Measurements from ENCODE around the gene CERK. TPM values are rescaled to one million over a fixed set of nuclear protein-coding genes. Genes with fewer than 3 reads are reported as not detected.
A peak's percentile ranks its signal among the peaks of the same experiment; 100 is the strongest.

The CERK gene
- total and polyA plus RNA-seq, 2 of the 13 experiments (the other 11 are each of a cell fraction or from before 2014, with no cell fraction given): 40.3 to 41.9 TPM

- TF ChIP-seq ZXDC (CRISPR knock-in tag; IDR thresholded peaks at IDR 0.05) (peak; percentile 81; the same call in 1 of the 2 replicates), ZNF761 (CRISPR knock-in tag; conservative IDR thresholded peaks at IDR 0.05) (0 out of 2 replicates have a peak, but pooled peaks have one; percentile 52), MEF2D (CRISPR knock-in tag; IDR thresholded peaks at IDR 0.05) (no peak), ZNF407 (CRISPR knock-in tag; IDR thresholded peaks at IDR 0.05; ENCODE audit: not compliant biosample characterization) (no peak), PCBP1 (IDR thresholded peaks at IDR 0.05; ENCODE audit: borderline replicate concordance, low read depth, low read length) (no peak), ZNF710 (CRISPR knock-in tag; IDR thresholded peaks at IDR 0.05; ENCODE audit: borderline replicate concordance) (no peak), POGZ (CRISPR knock-in tag; IDR thresholded peaks at IDR 0.05) (no peak), DZIP1 (CRISPR knock-in tag; IDR thresholded peaks at IDR 0.05) (no peak), CHCHD3 (CRISPR knock-in tag; IDR thresholded peaks at IDR 0.05) (no peak), FOXJ3 (CRISPR knock-in tag; IDR thresholded peaks at IDR 0.05; ENCODE audit: borderline replicate concordance) (no peak), CBX1 (IDR thresholded peaks at IDR 0.05; ENCODE audit: low read depth) (no peak), KLF16 (CRISPR knock-in tag; IDR thresholded peaks at IDR 0.05) (no peak), IKZF4 (CRISPR knock-in tag; IDR thresholded peaks at IDR 0.05; ENCODE audit: borderline replicate concordance, low read depth, not compliant biosample characterization) (peak; percentile 16)
Measured at GRCh38 chr22:46738647-46739093, 618 bp upstream of the CERK start (continued).

All from HepG2 (cell line).